HG03103 (cell line): ENCODE results near the gene CLEC9A.
"Not testable (repeated sequence)": the region's sequence is repeated elsewhere in the genome, so short reads cannot be mapped to it uniquely, and the experiment has no call there.

Source experiments
- ATAC-seq: cut with Tn5 transposase; IDR thresholded peaks from one replicate; pipeline ENCODE4 v1.9.1; 2021; ENCODE audit warnings: low read depth; ENCODE audit not compliant: unreplicated experiment

CLEC9A gene

DNA sequence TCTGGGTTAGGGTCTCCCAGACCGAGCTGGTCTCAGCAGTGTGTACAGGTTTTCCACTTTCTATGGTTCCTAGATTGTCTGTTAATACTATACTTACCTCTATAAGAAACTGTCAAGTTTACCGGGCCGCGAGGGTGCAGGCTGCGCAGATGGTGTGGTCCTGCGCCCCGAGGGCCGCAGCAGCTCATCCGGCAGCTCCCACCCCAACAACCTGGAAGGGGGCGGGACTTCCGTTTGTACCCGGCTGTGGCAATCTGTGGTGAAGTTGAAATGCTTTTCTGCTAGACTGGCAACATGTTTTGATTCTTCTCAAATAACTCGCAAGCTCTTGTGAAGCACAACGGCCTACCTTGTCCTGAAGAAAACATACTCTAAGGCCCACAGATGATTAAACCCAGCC lies at the start of gene CLEC9A:
Gene CLEC9A, plus strand, starts transcription at position 237 of the 400 bp plus-strand sequence. CDS start 22,006 bp downstream, outside the sequence.
- ATAC-seq: no peak

- ATAC-seq: no peak
These were observed 38.6 kb upstream of the CLEC9A start for GRCh38 chr12:9991876-9992275.

- ATAC-seq: no peak
These were observed 38.2 kb upstream of the CLEC9A start for GRCh38 chr12:9992296-9992695.

DNA sequence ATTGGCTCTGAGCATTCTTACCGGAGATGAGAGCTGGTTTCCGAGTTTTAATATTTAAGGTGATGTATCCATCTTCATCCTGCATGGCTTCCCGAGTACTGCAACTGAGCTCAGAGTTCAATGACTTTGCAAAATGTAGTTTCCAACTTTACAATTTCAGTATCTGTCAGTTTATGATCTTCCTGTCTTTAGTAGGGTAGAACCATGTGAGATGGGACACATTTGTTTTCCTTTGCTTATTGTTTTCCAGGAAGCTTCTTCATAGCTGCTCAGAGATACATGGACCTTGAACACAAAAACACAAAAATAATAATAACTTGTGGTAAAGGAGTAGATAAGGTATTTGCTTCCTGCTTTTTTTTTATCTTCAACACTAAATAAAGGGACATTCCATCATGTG lies 31.5 kb upstream of the CLEC9A start, which contains the start of gene CLEC1B:
Gene CLEC1B, minus strand, starts transcription at position 106 of the 400 bp plus-strand sequence. Its CDS starts 21 bp downstream, at position 85.
- ATAC-seq: no peak

- no peak for ATAC-seq
These were observed 29.2 kb upstream of the CLEC9A start for GRCh38 chr12:10001171-10001776.

- no peak for ATAC-seq
These were observed 17.7 kb upstream of the CLEC9A start for GRCh38 chr12:10012630-10013330.

- ATAC-seq: no peak
These were observed 15.0 kb upstream of the CLEC9A start for GRCh38 chr12:10015450-10015849.

- no peak for ATAC-seq
These were observed 13.6 kb upstream of the CLEC9A start for GRCh38 chr12:10016881-10017280.

DNA sequence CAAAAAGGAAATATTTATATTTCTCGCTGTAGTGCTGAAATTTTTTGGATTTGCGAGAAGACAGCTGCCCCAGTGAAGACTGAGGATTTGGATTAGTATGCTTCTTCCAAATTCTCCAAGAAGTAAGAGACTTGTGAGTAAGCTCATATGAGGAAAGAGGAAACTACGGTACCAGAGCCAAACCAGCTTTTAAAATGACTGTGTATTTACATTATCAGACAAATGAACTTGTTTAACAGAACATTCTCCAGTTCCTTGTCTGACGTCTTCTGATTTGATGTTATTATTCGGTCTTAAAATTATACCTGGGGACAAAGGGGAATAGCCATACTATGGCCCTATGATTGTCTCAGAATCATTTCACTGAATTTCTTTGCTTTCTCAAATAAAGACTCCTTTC lies 12.1 kb upstream of the CLEC9A start:
- no peak for ATAC-seq

DNA sequence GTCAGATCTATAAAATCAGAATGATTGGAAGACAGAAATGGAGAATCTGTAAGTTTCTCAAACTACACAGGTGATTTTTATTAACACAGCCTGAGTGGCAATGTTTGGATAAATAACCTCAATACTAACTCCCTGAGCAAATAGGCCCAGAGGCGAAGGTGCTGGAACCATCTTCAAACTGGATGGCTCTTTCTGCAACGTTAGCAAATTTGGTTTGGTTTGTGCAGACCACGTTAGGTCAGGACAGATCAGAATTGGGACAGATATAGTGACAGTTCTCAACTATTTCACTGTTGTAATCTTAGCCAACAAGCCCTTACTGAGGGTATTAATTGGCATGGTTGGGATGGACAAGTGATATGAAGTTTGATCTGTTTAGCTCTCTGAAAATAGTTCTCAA lies 9.1 kb upstream of the CLEC9A start:
- ATAC-seq: no peak

GRCh38 chr12:10025236-10025635 lies 5.2 kb upstream of the CLEC9A start:
- ATAC-seq: no peak

GRCh38 chr12:10026666-10027065 lies 3.8 kb upstream of the CLEC9A start:
- ATAC-seq: not testable (repeated sequence)

- ATAC-seq: no peak
These were observed 3.2 kb upstream of the CLEC9A start for GRCh38 chr12:10027311-10027710.

DNA sequence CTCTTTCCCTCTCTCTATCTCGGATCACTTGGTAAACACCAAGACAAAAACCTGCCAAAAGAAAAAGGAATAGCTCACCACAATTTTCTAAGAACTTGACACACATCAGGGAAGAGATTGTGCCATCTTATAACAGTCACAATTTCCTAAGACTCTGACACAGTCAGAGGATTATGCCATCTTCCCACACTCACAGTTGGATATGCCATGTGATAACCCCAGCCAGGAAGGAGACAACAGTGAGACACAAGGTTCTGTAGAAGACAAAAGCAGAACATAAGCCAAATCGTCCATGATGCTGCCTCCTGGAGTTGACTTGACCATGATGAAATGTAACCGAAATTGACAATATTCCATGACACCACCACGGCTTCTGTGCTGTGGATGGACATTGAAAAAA lies 2.8 kb upstream of the CLEC9A start:
- no peak for ATAC-seq

- no peak for ATAC-seq
These were observed 839 bp downstream of the CLEC9A start for GRCh38 chr12:10031321-10031720.

DNA sequence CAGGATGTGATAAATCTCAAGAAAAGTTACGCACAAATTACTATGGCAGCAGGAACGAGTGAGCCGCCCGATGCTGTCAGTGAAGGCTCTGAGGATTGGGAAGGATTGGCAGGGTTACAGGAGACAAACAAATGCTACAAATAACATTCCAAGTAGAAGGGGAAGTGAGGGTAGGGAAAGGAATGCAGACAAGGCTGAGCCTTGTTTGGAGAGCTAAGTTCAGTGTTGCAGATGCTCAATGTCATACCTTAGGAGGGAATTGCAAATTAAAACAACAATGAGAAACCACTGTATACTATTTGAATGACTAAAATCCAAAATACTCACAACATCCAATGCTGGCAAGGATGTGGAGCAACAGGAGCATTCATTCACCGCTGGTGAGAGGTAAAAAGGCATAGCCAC lies 1.3 kb downstream of the CLEC9A start:
- no peak for ATAC-seq

DNA sequence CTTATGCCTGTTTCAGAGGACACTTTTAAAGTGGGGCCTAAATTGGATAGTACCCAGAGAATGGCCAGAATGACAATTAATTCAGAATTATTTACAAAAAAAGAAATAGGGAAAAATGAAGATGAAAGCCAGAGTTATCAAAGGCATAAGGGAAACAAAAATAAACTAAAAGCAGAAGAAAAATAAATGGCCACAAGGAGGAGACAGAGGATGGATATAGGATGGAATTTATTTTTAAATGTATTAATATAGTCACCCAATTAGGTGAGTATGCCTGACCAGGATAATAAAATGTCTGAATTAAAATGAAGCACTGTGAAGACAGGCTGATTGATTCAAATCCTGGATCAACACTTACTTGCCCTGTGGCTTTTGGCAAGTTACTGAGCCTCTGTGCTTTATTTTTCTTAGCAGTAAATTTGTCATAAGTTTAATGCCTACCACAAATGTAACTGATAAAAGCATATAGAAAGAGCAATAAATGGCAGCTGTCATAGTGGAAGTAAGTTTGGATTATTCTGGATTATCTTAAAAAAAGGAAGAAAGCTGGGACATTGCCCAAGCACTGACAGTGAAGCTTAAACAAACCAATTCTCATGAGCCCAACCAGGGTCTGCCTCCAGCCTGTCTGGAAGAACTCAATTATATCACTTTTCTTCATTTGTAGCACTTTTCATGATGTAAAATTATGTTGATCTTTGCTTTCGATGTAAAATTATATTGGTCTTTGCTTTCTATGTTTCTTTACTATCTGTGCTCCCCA lies 3.5 kb downstream of the CLEC9A start:
- no peak for ATAC-seq

- no peak for ATAC-seq
These were observed 11.7 kb downstream of the CLEC9A start for GRCh38 chr12:10042167-10042566.

GRCh38 chr12:10048526-10048925 lies 18.0 kb downstream of the CLEC9A start:
- ATAC-seq: no peak

DNA sequence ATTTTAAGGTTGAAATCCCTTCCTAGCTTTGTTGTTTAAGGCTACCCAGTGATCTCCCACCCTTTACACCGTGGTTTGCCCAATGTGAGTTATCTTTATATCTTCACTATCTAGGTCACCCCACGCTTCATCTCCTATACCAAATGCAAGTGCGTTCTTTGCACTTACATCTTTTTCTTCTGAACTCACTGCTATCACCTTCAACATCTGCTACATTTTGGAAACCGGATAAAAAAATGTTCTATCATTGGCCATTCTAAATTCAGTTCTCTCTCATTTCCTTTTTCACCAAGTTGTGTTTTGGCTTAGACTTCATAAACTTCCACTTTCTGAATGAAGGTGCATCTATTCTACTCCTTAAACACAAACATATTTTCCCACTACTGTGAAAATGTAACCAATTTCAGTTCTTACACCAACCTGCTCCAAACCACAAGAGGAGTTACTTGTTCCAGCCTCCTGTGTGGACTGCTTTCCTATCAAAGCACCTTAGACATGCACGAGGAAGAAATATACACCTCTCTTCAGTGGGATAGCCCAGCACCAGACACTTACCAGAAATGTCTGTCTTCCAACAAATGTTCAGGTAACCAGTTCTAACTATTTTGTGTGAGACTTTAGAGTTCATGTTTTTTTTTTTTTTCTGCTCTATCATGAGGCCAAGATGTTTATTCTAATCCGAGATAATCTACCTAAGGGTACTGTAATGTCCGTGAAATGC lies 21.9 kb downstream of the CLEC9A start:
- no peak for ATAC-seq

GRCh38 chr12:10058387-10058786 lies 27.9 kb downstream of the CLEC9A start:
- no peak for ATAC-seq
